PFSK-1 (cell line): ENCODE measurements around the gene RERE.
A peak's percentile ranks its signal among the peaks of the same experiment; 100 is the strongest.

Experiments used
- FOXP2 ChIP-seq: optimal IDR thresholded peaks from 2 replicates; pipeline ENCODE3; 2011; ENCODE audit warnings: borderline replicate concordance, control low read depth, inconsistent platforms; ENCODE audit not compliant: insufficient read depth; ENCODE audit errors: extremely low read length, extremely low read depth
- POLR2AphosphoS5 ChIP-seq: IDR thresholded peaks from 2 replicates; pipeline ENCODE4 v1.6.1; 2012; ENCODE audit warnings: low read depth, mild to moderate bottlenecking, control low read depth, low read length, moderate library complexity
- REST ChIP-seq, 2 experiments: IDR thresholded peaks; 2 replicates each; pipeline versions ENCODE4 v1.6.1 to v1.8.0; 2011 to 2012; ENCODE audit warnings: low read depth in 2 of 2, low read length in 2 of 2, control low read depth in 1 of 2, inconsistent platforms in 1 of 2, mild to moderate bottlenecking in 1 of 2, moderate library complexity in 1 of 2; ENCODE audit not compliant: insufficient read depth in 1 of 2
- SIN3A ChIP-seq: IDR thresholded peaks from 2 replicates; pipeline ENCODE4 v1.6.1; 2012; ENCODE audit warnings: mild to moderate bottlenecking, low read length, moderate library complexity, borderline replicate concordance; ENCODE audit not compliant: insufficient read depth
- TAF1 ChIP-seq: IDR thresholded peaks from 2 replicates; pipeline ENCODE4 v1.6.1; 2012; ENCODE audit warnings: low read length, control low read depth, borderline replicate concordance; ENCODE audit not compliant: insufficient read depth

The RERE gene

GRCh38 chr1:8409106-8409505 is 408.3 kb downstream of the RERE start:
- TF ChIP-seq REST (IDR thresholded peaks at IDR 0.05; ENCODE audit: insufficient read depth in 1 of 2, low read depth in 2 of 2, low read length in 2 of 2) (peak in 1 of 2 experiments; percentile 23; a peak in 1 of 4 replicates), TAF1 (no peak), FOXP2 (no peak), SIN3A (no peak)

- TF ChIP-seq FOXP2 (no peak), POLR2AphosphoS5 (no peak), TAF1 (no peak)
These were observed 409.1 kb downstream of the RERE start for GRCh38 chr1:8408151-8408839.

- TF ChIP-seq FOXP2 (no peak), TAF1 (no peak), SIN3A (no peak), REST (IDR thresholded peaks at IDR 0.05; ENCODE audit: insufficient read depth in 1 of 2, low read depth in 2 of 2, low read length in 2 of 2) (no peak), POLR2AphosphoS5 (no peak)
These were observed 409.8 kb downstream of the RERE start for GRCh38 chr1:8407652-8408051.

DNA sequence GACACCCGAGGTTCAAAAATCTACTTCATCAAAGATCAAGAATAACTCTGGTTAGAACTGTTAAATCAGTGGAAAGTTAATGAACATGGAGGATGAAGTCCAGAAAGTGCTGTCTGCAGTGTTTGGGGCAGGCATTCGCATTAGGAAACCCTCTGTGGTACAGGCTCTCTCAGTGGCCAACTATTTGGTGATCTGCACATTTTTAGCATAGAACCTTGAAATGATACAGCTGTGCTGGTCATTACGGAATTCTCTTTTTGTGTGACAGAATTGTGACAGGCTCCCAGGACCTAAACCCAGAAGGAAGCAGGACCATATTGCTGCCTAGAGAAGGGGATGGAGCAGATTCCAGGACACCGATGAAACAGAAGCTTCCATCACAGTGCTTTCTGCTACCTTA is 410.5 kb downstream of the RERE start:
- no peak for TF ChIP-seq SIN3A
- no peak for TF ChIP-seq REST (IDR thresholded peaks at IDR 0.05; ENCODE audit: insufficient read depth in 1 of 2, low read depth in 2 of 2, low read length in 2 of 2)
- TF ChIP-seq FOXP2: no peak
- no peak for TF ChIP-seq TAF1
- TF ChIP-seq POLR2AphosphoS5: no peak

- TF ChIP-seq TAF1 (no peak), POLR2AphosphoS5 (no peak), FOXP2 (no peak), SIN3A (no peak), REST (IDR thresholded peaks at IDR 0.05; ENCODE audit: insufficient read depth in 1 of 2, low read depth in 2 of 2, low read length in 2 of 2) (no peak)
These were observed 411.4 kb downstream of the RERE start for GRCh38 chr1:8406011-8406410.
